Measurements from ENCODE around the gene NKAIN1.
A peak's percentile ranks its signal among the peaks of the same experiment; 100 is the strongest.

DNA sequence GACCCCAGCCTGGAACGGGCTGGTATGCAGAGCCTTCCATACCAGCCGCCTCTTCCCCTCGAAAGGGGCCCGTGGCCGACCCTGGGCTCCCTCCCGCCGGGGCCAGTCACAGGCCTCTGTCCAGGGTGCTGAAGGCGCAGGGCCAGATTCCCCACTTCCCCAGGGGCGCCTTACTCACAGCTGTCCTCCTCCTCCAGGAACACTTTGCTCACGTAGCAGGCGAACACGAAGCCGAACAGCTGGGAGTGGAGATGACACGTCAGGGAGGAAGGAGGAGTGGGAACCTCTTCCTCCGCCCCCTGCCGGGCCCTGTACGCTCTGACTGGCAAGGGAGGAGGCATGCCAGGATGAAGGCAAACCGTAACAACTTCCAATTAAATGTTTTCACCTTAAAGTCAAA is 57.3 kb downstream of the NKAIN1 start:
- TF ChIP-seq POLR2A (IDR thresholded peaks at IDR 0.05) (no peak), CTCF (IDR thresholded peaks at IDR 0.05) (peak in 4 of 7 experiments; percentile 16 to 20 (median 18))

Measured in body of pancreas (tissue), 4 donors.